ENCODE results near the gene NEU3.

The NEU3 gene

GRCh38 chr11:75023446-75024067, 34.8 kb downstream of the NEU3 start:
- DNase-seq (ENCODE audit: low spot score) = no peak
- no peak for TF ChIP-seq CTCF (IDR thresholded peaks at IDR 0.05; ENCODE audit: extremely low read depth, insufficient read depth, missing control alignments)
- in situ Hi-C loops (cut with MboI; ENCODE audit: low pct_unique_long_range_greater_than_20kb, low sequenced_read_pairs, unreplicated experiment) = loop anchor here (25.0 kb wide), 1 partner anchor 189 kb away; no protein-coding TSS in a partner anchor

DNA sequence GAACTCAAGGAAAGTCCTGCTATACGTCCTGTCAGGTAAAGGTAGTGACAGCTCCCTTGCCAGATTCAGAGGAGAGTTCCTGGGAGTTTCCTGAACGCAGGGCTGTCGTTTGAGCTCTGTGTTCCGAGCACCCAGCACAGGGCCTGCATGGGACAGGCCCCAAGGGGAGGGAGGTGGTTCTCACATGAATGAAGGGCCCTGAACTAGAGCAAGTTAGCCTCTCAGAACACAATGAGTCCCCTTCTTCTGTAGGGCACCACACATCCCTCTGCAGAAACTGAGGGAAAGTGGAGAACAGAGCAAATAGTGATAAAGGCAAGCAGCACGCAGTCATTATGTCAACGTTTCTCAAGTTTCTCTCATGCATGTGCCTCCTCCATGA, 35.3 kb downstream of the NEU3 start:
- in situ Hi-C loops (cut with MboI; ENCODE audit: low pct_unique_long_range_greater_than_20kb, low sequenced_read_pairs, unreplicated experiment) = loop anchor here (25.0 kb wide), 1 partner anchor 188 kb away; no protein-coding TSS in a partner anchor

GRCh38 chr11:75024764-75025211, 36.1 kb downstream of the NEU3 start:
- TF ChIP-seq CTCF (IDR thresholded peaks at IDR 0.05; ENCODE audit: extremely low read depth, insufficient read depth, missing control alignments) = no peak
- in situ Hi-C loops (cut with MboI; ENCODE audit: low pct_unique_long_range_greater_than_20kb, low sequenced_read_pairs, unreplicated experiment) = loop anchor here (25.0 kb wide), 1 partner anchor 188 kb away; no protein-coding TSS in a partner anchor
- no peak for DNase-seq (ENCODE audit: low spot score)

More for the DNA sequence above, 35.3 kb downstream of the NEU3 start:
- no peak for TF ChIP-seq CTCF (IDR thresholded peaks at IDR 0.05; ENCODE audit: extremely low read depth, insufficient read depth, missing control alignments)
- no peak for DNase-seq (ENCODE audit: low spot score)

- in situ Hi-C loops (cut with MboI; ENCODE audit: low pct_unique_long_range_greater_than_20kb, low sequenced_read_pairs, unreplicated experiment) = no loop called here
- TF ChIP-seq CTCF (IDR thresholded peaks at IDR 0.05; ENCODE audit: extremely low read depth, insufficient read depth, missing control alignments) = no peak
- no peak for DNase-seq (ENCODE audit: low spot score)
Measured at GRCh38 chr11:75025561-75025960, 36.8 kb downstream of the NEU3 start.

DNA sequence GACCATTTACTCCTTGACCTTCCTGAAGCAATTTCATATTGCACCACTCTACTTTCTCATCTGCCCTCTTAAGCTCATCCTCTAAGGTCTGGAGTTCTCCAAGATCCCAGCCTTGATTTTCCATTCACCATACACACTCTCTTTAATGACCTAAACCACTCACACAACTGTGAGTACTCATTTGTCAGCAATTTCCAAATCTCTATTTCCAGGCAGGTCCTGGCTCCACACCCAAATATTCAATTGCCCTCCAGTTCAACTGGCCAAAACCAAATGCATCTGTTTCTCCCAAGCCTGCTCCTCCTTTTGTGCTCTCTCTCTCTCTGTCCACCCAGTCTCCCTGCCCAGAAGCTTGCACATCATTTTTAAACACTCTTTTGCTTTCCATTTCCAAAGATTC, 39.6 kb downstream of the NEU3 start:
- DNase-seq (ENCODE audit: low spot score) = no peak
- no peak for TF ChIP-seq CTCF (IDR thresholded peaks at IDR 0.05; ENCODE audit: extremely low read depth, insufficient read depth, missing control alignments)
- in situ Hi-C loops (cut with MboI; ENCODE audit: low pct_unique_long_range_greater_than_20kb, low sequenced_read_pairs, unreplicated experiment) = no loop called here

GRCh38 chr11:75028724-75029123, 40.0 kb downstream of the NEU3 start:
- no peak for TF ChIP-seq CTCF (IDR thresholded peaks at IDR 0.05; ENCODE audit: extremely low read depth, insufficient read depth, missing control alignments)
- no peak for DNase-seq (ENCODE audit: low spot score)
- in situ Hi-C loops (cut with MboI; ENCODE audit: low pct_unique_long_range_greater_than_20kb, low sequenced_read_pairs, unreplicated experiment) = no loop called here
